Adipocyte (in vitro differentiated cells): Measurements from ENCODE around the gene KCNMA1.
"Not testable (repeated sequence)": the region's sequence is repeated elsewhere in the genome, so short reads cannot be mapped to it uniquely, and the experiment has no call there.

ENCODE experiments used
- DNase-seq: peaks from one replicate; pipeline ENCODE4 v3.0.0-alpha.2; 2015; ENCODE audit warnings: low read depth
- H3K27me3 ChIP-seq: replicated peaks from 2 replicates; pipeline ENCODE4 v1.7.0; 2013; ENCODE audit warnings: mild to moderate bottlenecking, low read length, moderate library complexity; ENCODE audit not compliant: control insufficient read depth, insufficient read depth
- H3K36me3 ChIP-seq: 2 replicates; pipeline ENCODE4 v1.7.0; 2013; ENCODE audit warnings: low read length, mild to moderate bottlenecking, moderate library complexity; ENCODE audit not compliant: control insufficient read depth, insufficient read depth, severe bottlenecking
- H3K4me1 ChIP-seq: 2 replicates; pipeline ENCODE4 v1.7.0; 2013; ENCODE audit warnings: mild to moderate bottlenecking, low read length, moderate library complexity; ENCODE audit not compliant: control insufficient read depth, insufficient read depth
- H3K4me3 ChIP-seq: 2 replicates; pipeline ENCODE4 v1.7.0; 2013; ENCODE audit warnings: mild to moderate bottlenecking, low read length, moderate library complexity
- H3K9ac ChIP-seq: 2 replicates; pipeline ENCODE4 v1.7.0; 2013; ENCODE audit warnings: mild to moderate bottlenecking, low read length, moderate library complexity
- H3K9me3 ChIP-seq: 2 replicates; pipeline ENCODE4 v1.7.0; 2013; ENCODE audit warnings: mild to moderate bottlenecking, low read length, moderate library complexity; ENCODE audit not compliant: control insufficient read depth

Gene KCNMA1

GRCh38 chr10:77393411-77393810 is 244.2 kb downstream of the KCNMA1 start:
- Histone ChIP-seq H3K36me3 (no peaks in the 10 kb centered on the region), H3K9me3 (no peaks in the 10 kb centered on the region), H3K9ac (peak overlapping the region; percentile 25), H3K27me3 (no peaks in the 10 kb centered on the region), H3K4me1 (peaks cover 29% of the 10 kb centered on the region), H3K4me3 (no peak overlapping the region)
- no peak for DNase-seq

DNA sequence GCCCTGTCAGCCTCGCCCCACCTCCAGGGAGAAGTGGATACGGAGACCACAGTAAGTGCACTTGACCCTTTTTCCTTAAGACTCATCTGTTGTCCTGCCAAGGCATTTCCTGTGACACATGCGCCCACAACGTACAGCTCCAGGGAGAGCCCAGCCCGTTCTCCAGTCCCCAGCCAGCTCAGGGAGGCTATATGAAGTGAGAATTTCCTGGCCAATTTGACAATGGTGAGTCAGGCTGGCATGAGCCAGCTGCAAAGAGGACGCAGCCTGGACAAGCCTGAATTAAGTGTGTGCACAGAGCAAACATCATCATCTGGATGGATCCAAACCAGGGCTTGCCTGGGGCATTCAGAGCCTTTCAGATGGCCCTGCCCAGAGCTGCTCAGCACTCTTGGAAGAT is 244.8 kb downstream of the KCNMA1 start:
- Histone ChIP-seq H3K4me3 (no peak overlapping the region), H3K36me3 (no peaks in the 10 kb centered on the region), H3K9me3 (no peaks in the 10 kb centered on the region), H3K4me1 (peaks cover 29% of the 10 kb centered on the region), H3K9ac (peak overlapping the region; percentile 25), H3K27me3 (no peaks in the 10 kb centered on the region)
- peak; percentile 87 for DNase-seq

DNA sequence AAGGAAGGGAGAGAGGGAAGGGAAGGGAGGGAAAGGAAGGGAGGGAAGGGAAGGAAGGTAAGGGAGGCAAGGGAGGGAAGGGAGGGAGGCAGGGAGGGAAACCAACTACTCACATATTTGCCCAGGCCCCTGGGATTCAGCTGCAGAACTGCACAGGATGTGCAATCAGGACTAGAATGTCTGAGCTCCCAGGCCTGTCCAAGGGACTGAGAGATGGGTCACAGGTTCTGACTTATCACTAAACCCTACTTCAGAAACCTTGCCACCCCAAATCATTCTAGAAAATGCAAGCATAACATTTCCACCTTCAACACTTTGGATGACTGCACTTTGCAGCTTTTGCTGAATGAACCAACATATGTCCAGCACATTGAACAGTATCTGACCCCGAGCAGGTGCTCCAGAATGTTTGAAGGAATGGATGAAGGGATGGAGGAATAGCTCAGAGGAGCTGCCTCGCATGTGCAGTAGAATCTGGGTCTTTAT is 245.3 kb downstream of the KCNMA1 start:
- peak overlapping the region; percentile 13 for H3K9ac ChIP-seq
- no peak overlapping the region for H3K4me3 ChIP-seq
- H3K27me3 ChIP-seq = no peaks in the 10 kb centered on the region
- no peaks in the 10 kb centered on the region for H3K36me3 ChIP-seq
- peak; percentile 73 for DNase-seq
- peaks cover 29% of the 10 kb centered on the region for H3K4me1 ChIP-seq
- H3K9me3 ChIP-seq = no peaks in the 10 kb centered on the region

DNA sequence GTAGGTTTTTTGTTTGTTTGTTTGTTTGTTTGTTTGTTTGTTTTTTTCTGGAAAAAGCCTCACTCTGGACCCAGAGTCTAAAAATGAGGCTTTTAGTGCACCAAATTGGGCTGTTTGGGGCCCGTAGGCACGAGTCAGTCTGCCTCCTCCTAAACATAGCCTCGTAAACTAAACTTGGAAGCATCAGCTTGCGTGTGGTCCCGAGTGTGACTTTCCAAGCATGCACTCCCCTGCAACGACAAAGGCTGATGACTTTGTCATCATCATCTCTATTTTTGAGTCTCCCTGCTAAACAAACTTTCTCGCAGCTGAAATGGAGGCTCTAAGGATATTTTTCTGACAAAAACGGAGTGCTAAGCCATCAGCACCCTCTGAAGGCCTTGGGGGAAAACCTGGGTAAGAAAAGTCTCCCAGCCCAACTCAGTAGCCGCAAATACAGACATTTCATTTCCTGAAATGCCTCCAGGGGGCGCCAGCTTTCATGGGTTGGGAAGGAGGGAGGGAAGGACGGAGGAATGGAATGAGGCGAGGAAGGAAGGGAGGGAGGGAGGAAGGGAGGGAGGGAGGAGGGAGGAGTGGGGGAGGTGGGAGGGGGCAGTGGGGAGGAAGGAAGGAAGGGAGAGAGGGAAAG is 245.9 kb downstream of the KCNMA1 start:
- no peaks in the 10 kb centered on the region for H3K27me3 ChIP-seq
- H3K9ac ChIP-seq = peak overlapping the region; percentile 77
- peaks cover 33% of the 10 kb centered on the region for H3K4me1 ChIP-seq
- H3K9me3 ChIP-seq = no peaks in the 10 kb centered on the region
- H3K4me3 ChIP-seq = peak overlapping the region; percentile 61
- DNase-seq = peak; percentile 97
- H3K36me3 ChIP-seq = no peaks in the 10 kb centered on the region

DNA sequence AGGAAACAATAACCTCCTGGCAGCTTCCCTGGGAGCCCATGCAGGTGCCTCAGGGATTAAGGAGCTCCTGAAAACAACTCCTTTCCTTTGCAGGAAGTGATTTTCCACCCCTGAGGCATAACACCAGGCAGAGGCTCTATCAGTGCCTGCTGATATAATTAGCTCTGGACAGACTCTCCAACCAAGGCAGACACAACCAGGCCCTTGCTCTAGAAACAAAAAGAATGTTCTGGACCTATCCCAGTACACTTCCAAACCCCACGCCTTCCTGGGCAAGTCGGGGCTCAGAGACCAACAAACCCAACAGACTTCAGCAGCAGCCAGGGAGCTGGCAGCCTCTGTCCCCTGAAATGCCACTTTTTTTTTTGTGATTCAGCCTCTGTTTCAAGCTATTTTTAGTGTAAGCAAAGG is 247.1 kb downstream of the KCNMA1 start:
- Histone ChIP-seq H3K9ac (peak overlapping the region; percentile 77), H3K4me3 (peak overlapping the region; percentile 1), H3K36me3 (no peaks in the 10 kb centered on the region), H3K4me1 (peaks cover 35% of the 10 kb centered on the region), H3K9me3 (no peaks in the 10 kb centered on the region), H3K27me3 (no peaks in the 10 kb centered on the region)
- peak; percentile 48 for DNase-seq

DNA sequence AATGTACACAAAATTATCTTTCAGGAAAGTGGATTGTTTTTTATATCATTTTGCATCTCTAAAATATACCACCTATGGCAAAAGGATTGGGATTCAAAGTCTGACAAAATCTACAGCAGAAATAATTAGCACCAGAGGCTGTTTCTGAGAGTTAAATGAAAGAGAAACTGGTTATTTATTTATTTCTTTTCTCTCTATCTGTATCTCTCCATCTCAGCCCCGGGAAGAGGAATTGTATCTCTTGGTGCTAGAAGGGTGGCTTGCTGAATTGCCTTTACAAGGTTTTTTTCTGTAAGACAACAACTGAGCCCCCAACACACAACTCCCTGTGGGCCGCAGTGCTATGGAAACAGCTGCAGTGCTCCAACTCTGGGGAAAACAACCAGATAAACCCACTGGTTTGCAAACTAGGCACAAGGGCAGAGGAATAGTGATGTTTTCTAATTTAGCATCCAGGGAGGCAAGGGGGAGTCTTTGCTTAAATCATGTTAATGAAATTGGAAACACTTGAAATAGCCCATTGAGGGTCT is 249.0 kb downstream of the KCNMA1 start:
- Histone ChIP-seq H3K4me3 (no peak overlapping the region), H3K9me3 (no peaks in the 10 kb centered on the region), H3K4me1 (peaks cover 35% of the 10 kb centered on the region), H3K27me3 (no peaks in the 10 kb centered on the region), H3K36me3 (no peaks in the 10 kb centered on the region), H3K9ac (no peak overlapping the region)
- DNase-seq = no peak

DNA sequence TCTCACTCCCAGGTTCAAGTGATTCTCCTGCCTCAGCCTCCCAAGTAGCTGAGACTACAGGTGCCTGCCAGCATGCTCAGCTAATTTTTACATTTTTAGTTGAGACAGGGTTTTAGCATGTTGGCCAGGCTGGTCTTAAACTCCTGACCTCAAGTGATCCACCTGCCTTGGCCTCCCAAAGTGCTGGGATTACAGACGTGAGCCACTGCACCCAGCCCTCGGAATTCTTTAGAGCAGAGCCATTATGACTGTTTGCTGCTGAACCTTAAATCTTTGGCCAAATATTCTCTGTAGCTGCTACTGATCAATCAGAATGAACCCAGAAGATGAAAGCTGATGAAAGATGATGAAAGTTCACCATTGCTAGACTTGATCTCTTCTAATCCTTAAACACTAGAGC is 249.9 kb downstream of the KCNMA1 start:
- DNase-seq, H3K4me3 ChIP-seq, H3K9ac ChIP-seq, H3K36me3 ChIP-seq, H3K27me3 ChIP-seq, H3K9me3 ChIP-seq: not testable (repeated sequence)
- H3K4me1 ChIP-seq = peaks cover 28% of the 10 kb centered on the region

- peaks cover 24% of the 10 kb centered on the region for H3K4me1 ChIP-seq
Observed at GRCh38 chr10:77387247-77387646, 250.4 kb downstream of the KCNMA1 start.

GRCh38 chr10:77386838-77387237 is 250.8 kb downstream of the KCNMA1 start:
- peaks cover 23% of the 10 kb centered on the region for H3K4me1 ChIP-seq
- H3K4me3 ChIP-seq = peak overlapping the region; percentile 9
- no peaks in the 10 kb centered on the region for H3K27me3 ChIP-seq
- H3K36me3 ChIP-seq = no peaks in the 10 kb centered on the region
- DNase-seq = peak; percentile 75
- no peaks in the 10 kb centered on the region for H3K9me3 ChIP-seq
- H3K9ac ChIP-seq = peak overlapping the region; percentile 1

More at GRCh38 chr10:77387247-77387646, 250.4 kb downstream of the KCNMA1 start:
- H3K4me3 ChIP-seq = peak overlapping the region; percentile 9
- no peaks in the 10 kb centered on the region for H3K27me3 ChIP-seq
- H3K9ac ChIP-seq = peak overlapping the region; percentile 1
- no peaks in the 10 kb centered on the region for H3K36me3 ChIP-seq
- H3K9me3 ChIP-seq = no peaks in the 10 kb centered on the region
- DNase-seq = no peak

DNA sequence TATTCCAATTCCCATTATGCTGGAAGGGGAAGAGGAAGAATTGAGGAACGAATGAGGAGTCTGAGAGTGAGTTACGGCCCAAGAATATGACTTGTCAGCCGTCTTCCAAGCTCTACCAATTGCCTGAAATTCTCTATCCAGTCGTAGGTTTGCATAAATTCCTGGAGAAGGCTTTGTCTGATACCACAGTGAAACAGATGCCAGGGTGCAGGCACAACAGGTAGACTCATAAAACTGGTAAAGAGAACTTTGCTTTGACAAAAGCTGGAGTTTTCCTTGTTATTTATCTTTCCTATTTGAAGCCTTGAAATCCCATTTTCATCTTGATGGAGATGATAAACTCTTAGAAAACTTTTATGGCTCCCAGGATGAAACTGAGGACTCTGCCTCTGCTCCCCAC is 251.2 kb downstream of the KCNMA1 start:
- DNase-seq = no peak
- peaks cover 19% of the 10 kb centered on the region for H3K4me1 ChIP-seq
- peak overlapping the region; percentile 1 for H3K9ac ChIP-seq
- H3K4me3 ChIP-seq = no peak overlapping the region
- no peaks in the 10 kb centered on the region for H3K9me3 ChIP-seq
- no peaks in the 10 kb centered on the region for H3K36me3 ChIP-seq
- no peaks in the 10 kb centered on the region for H3K27me3 ChIP-seq

DNA sequence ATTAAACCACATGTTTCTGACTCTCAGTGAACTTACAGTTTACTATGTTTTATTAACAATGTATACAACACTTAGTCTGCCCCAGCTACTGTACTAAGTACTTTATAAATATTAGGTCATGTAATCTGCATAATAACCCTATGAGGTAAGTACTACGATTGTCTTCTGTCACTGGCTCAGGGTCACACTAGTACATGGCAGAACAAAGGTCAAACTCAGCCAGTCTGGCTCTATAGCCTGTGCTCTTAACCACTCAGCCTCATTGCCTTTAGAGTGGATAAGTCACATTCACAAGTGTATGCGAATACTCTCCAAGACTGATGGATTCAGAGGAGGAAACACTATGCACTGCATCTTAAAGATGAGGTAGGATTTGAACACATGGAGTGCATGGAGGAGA is 252.3 kb downstream of the KCNMA1 start:
- Histone ChIP-seq H3K4me1 (peaks cover 8% of the 10 kb centered on the region), H3K36me3 (no peaks in the 10 kb centered on the region), H3K9ac (no peak overlapping the region), H3K4me3 (no peak overlapping the region), H3K9me3 (no peaks in the 10 kb centered on the region), H3K27me3 (no peaks in the 10 kb centered on the region)
- DNase-seq = no peak
